BJ (cell line): ENCODE data around the gene PRR5L. TPM values are rescaled to one million over a fixed set of nuclear protein-coding genes. Genes with fewer than 3 reads are reported as not detected.

Experiments used
- CTCF ChIA-PET: fragments of 350-600 bp; formaldehyde crosslinking; extraction: SDS; loops from one replicate; lab custom pipeline; 2021; ENCODE audit warnings: antibody characterized with exemption, inconsistent platforms; lab: Yijun Ruan, JAX
- POLR2A ChIA-PET: fragments of 300-600 bp; sonication (Branson Sonifier 250); formaldehyde crosslinking; extraction: SDS; loops from one replicate; lab custom pipeline; 2021; ENCODE audit warnings: antibody characterized with exemption; lab: Charles Lee
- DNase-seq: peaks from one replicate; pipeline ENCODE4 v3.0.0-alpha.2; 2011; ENCODE audit warnings: low read depth
- H3K27me3 ChIP-seq: 2 replicates; pipeline ENCODE4 v1.6.0; 2011; ENCODE audit warnings: low read length; ENCODE audit not compliant: control insufficient read depth, insufficient read depth
- H3K36me3 ChIP-seq: 2 replicates; pipeline ENCODE4 v1.5.1; 2011; ENCODE audit warnings: low read length; ENCODE audit not compliant: control insufficient read depth, insufficient read depth
- H3K4me3 ChIP-seq: 2 replicates; pipeline ENCODE4 v1.5.1; 2011; ENCODE audit warnings: low read depth, mild to moderate bottlenecking, control low read depth, low read length
- polyA plus RNA-seq: library from polyadenylated mRNA; depleted of rRNA; stranded (reverse); fragments of >200 nt; gene quantifications from 2 replicates; pipeline ENCODE4 v1.2.3, GENCODE V29; 2011
- TF ChIP-seq, protein P1 (sequence below): IDR thresholded peaks from 2 replicates; pipeline ENCODE4 v1.5.1; 2011; ENCODE audit warnings: low read depth, mild to moderate bottlenecking, control low read depth, inconsistent platforms, low read length, moderate library complexity; ENCODE audit not compliant: insufficient read depth

Gene PRR5L
- polyA plus RNA-seq, 1 experiment = 13.3 TPM

DNA sequence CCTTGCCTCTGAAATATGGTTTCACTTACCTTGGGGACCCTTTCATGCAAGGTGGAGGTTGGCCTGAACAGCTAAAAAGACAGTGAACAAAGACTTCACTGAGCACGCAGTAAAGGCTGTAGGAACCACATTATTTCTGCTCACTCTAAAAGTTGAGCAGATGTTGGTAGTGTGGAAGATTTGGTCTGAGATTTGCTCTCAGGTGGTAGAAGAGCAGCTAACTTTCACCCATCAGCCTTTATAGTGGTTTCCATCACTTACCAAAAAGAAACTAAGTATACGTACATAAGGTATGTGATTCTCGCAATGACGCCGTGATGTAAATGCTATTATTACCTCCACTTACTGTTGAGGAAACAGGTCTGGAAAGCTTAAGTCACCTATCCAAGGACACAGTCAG is 47.3 kb downstream of the PRR5L start:
- H3K4me3 ChIP-seq = no peak overlapping the region
- ChIA-PET CTCF (interaction anchor here (0.6 kb wide), 1 partner anchor 14 kb away, joined by 3 read pairs; no protein-coding TSS in a partner anchor), POLR2A (no interaction called here)
- TF ChIP-seq, protein P1, sequence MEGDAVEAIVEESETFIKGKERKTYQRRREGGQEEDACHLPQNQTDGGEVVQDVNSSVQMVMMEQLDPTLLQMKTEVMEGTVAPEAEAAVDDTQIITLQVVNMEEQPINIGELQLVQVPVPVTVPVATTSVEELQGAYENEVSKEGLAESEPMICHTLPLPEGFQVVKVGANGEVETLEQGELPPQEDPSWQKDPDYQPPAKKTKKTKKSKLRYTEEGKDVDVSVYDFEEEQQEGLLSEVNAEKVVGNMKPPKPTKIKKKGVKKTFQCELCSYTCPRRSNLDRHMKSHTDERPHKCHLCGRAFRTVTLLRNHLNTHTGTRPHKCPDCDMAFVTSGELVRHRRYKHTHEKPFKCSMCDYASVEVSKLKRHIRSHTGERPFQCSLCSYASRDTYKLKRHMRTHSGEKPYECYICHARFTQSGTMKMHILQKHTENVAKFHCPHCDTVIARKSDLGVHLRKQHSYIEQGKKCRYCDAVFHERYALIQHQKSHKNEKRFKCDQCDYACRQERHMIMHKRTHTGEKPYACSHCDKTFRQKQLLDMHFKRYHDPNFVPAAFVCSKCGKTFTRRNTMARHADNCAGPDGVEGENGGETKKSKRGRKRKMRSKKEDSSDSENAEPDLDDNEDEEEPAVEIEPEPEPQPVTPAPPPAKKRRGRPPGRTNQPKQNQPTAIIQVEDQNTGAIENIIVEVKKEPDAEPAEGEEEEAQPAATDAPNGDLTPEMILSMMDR = no peak
- H3K36me3 ChIP-seq = no peaks in the 10 kb centered on the region
- DNase-seq = no peak
- H3K27me3 ChIP-seq = peaks cover 1% of the 10 kb centered on the region

DNA sequence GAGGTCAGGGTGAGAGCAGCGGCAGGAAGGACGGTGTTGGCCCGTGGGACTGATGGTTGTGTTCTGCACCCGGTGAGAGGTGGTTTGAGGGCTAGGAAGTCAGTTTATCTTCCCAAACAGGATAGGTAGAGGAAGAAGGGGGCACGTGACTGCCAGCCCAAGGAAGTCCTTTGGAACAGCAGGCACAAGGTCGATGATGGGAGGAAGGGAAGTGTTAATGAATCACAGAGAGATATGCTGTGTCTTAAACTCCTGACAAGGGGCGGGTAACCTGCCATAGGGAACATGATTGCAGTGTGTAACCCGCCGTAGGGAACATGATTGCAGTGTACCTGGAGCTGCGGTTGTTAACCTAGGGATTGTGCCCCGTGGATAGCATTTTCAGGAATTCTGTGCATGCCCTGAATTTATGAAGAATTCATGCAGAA is 49.0 kb downstream of the PRR5L start:
- POLR2A ChIA-PET = no interaction called here
- Histone ChIP-seq H3K27me3 (peaks cover 1% of the 10 kb centered on the region), H3K36me3 (no peaks in the 10 kb centered on the region), H3K4me3 (no peak overlapping the region)
- no peak for DNase-seq
- TF ChIP-seq, protein P1 = no peak
- CTCF ChIA-PET = no interaction called here

DNA sequence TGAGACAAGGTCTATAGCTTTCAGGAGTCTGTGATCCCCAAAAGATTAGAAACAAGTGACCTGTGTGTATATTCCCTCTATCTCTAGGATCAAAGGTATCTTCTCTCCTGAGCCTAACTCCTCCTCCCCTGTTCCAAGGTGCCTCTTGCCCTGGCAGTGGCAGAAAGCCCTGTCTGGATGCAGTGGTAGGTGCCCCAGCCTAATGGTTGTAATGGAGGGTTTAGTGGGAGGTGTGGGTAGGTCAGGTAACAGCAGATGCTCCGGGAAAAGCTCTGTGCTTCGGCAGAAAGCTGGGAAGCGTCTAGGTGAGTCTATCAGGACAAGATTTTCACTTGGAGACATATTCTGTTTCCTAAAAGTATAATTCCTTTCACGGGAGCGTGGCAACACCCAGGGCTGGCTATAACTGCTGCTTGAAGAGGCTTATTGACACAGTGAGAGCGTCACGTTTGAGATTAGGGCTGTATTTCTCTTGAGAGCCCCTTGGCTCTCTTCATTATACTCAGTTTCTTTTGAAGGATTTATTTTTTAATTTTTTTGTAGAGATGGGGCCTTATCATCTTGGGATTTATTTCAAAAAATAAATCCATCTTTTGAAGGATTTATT is 49.5 kb downstream of the PRR5L start:
- Histone ChIP-seq H3K36me3 (no peaks in the 10 kb centered on the region), H3K4me3 (no peak overlapping the region), H3K27me3 (peaks cover 1% of the 10 kb centered on the region)
- TF ChIP-seq, protein P1 = no peak
- CTCF ChIA-PET = interaction anchor here (1.7 kb wide), 1 partner anchor 32 kb away, joined by 4 read pairs; no protein-coding TSS in a partner anchor
- POLR2A ChIA-PET = no interaction called here
- no peak for DNase-seq

DNA sequence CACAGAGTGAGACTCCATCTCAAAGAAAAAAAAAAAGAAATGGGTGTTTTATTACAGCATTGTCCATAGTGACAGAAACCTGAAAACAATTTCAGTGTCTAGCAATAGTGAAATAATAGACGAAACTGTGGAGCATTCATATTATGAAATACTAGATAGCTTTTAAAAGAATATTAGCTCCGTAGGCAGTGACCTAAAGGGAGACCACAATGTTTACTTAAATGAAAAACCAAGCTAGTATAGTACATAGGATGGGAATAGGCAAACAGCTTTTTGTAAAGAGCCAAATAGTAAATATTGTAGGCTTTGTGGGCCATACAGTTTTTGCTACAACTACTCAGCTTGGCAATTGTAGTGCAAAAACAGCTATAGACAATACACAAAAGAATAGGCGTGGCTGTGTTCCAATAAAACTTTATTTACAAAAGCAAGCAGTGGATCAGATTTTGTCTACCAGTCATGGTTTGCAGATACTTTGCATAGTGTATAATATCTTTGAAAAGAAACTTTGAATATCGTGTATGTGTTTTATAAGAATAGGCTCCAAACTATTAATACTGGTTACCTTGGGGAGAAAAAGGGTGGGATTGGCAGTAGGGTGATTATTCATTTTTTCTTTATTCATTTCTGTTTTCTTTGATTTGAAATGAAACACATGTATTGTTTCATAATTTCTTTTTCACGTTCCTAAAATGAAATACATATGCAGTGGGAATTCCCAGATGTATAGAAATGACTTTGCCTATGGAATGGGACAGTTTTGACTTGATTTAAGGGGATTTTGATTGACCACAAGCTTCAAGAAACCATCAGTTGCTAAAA is 50.7 kb downstream of the PRR5L start:
- DNase-seq = no peak
- TF ChIP-seq, protein P1 = no peak
- POLR2A ChIA-PET = no interaction called here
- CTCF ChIA-PET = interaction anchor here (1.0 to 1.7 kb wide), 2 partner anchors 30 to 31 kb away, joined by 3 to 4 read pairs; no protein-coding TSS in a partner anchor
- Histone ChIP-seq H3K4me3 (no peak overlapping the region), H3K36me3 (no peaks in the 10 kb centered on the region), H3K27me3 (peaks cover under 1% of the 10 kb centered on the region)

DNA sequence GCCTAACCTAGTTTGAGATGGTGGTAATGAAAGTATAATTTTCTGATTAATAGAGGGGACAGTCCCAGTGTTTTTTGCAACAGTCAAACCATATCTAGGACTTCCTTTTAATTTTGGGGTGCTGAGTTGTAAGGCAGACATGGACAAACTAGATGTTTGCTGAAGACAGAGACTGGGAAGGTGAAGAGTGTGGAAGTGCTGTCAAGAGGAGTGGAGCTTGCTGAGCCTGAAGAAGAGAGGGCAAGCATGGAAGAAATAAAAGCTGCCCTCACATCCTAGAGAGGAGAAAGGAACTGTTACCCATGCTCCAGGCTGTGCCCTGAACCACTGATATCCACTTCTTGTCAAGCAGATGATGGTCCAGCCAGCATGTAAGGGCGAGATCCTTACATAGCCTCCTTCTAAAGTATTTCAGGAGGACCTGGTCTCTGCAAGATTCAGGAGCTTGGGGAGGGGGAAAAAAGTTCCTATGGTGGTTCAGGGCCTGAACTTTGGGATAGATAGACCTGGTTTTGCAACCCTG is 51.4 kb downstream of the PRR5L start:
- Histone ChIP-seq H3K4me3 (no peak overlapping the region), H3K27me3 (no peaks in the 10 kb centered on the region), H3K36me3 (no peaks in the 10 kb centered on the region)
- ChIA-PET POLR2A (no interaction called here), CTCF (interaction anchor here (1.0 to 1.7 kb wide), 2 partner anchors 30 to 31 kb away, joined by 3 to 4 read pairs; no protein-coding TSS in a partner anchor)
- TF ChIP-seq, protein P1 = no peak
- no peak for DNase-seq
